Testis (tissue), 2 donors: ENCODE results near the gene CCL2.

Experiments used
- POLR2A ChIP-seq: fragments of 450-650 bp; IDR thresholded peaks from one replicate; pipeline ENCODE4 v1.6.1; 2017; ENCODE audit warnings: antibody characterized with exemption, mild to moderate bottlenecking, moderate library complexity
- TF ChIP-seq, protein P1 (sequence below), 3 experiments: fragments of 450-650 bp in 2 of 3; fragments of 200-600 bp in 1 of 3; sonication (generic) in 1 of 3; IDR thresholded peaks; one replicate each; pipeline ENCODE4 v1.5.1; 2016 to 2019; ENCODE audit warnings: antibody characterized with exemption in 3 of 3, mild to moderate bottlenecking in 2 of 3, moderate library complexity in 1 of 3

DNA sequence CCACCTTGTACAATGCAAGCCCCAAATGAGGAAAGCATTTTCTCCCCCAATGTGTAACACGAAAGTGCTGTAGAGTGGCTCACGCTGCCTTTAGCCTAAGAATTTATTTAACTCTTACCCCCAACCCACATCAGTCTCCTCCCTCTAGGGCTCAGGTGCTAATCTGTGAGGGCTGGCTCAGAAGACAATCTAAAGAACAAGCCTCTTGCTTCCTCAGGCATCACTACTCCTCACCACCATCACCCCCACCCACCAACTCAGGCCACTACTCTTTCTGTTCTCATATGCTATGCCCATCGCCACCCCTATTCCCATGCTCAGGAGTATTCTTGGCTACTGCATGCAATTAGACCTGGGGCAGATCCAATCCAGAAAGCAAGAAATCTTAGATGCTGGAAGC lies 3.9 kb upstream of the CCL2 start:
- TF ChIP-seq, protein P1, sequence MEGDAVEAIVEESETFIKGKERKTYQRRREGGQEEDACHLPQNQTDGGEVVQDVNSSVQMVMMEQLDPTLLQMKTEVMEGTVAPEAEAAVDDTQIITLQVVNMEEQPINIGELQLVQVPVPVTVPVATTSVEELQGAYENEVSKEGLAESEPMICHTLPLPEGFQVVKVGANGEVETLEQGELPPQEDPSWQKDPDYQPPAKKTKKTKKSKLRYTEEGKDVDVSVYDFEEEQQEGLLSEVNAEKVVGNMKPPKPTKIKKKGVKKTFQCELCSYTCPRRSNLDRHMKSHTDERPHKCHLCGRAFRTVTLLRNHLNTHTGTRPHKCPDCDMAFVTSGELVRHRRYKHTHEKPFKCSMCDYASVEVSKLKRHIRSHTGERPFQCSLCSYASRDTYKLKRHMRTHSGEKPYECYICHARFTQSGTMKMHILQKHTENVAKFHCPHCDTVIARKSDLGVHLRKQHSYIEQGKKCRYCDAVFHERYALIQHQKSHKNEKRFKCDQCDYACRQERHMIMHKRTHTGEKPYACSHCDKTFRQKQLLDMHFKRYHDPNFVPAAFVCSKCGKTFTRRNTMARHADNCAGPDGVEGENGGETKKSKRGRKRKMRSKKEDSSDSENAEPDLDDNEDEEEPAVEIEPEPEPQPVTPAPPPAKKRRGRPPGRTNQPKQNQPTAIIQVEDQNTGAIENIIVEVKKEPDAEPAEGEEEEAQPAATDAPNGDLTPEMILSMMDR (IDR thresholded peaks at IDR 0.05): no peak
- no peak for TF ChIP-seq POLR2A
